IgD-negative memory B cell (primary cell): ENCODE results near the gene CTSZ. TPM values are rescaled to one million over a fixed set of nuclear protein-coding genes. Genes with fewer than 3 reads are reported as not detected.
"Not testable (repeated sequence)": the region's sequence is repeated elsewhere in the genome, so short reads cannot be mapped to it uniquely, and the experiment has no call there.

ENCODE experiments used
- H3K27ac Mint-ChIP-seq, 3 donors: one replicate each; pipeline ENCODE4 v1.8.0; 2020 to 2022; ENCODE audit warnings: mild to moderate bottlenecking in 3 of 3, mixed read lengths in 3 of 3, moderate library complexity in 1 of 3
- H3K27me3 Mint-ChIP-seq: one replicate; pipeline ENCODE4 v1.8.0; 2021; ENCODE audit warnings: mixed read lengths
- H3K36me3 Mint-ChIP-seq: one replicate; pipeline ENCODE4 v1.8.0; 2020; ENCODE audit warnings: mild to moderate bottlenecking, mixed read lengths
- H3K4me1 Mint-ChIP-seq, 3 donors: one replicate each; pipeline ENCODE4 v1.8.0; 2020 to 2022; ENCODE audit warnings: mixed read lengths in 3 of 3, mild to moderate bottlenecking in 1 of 3
- H3K4me3 Mint-ChIP-seq, 4 donors: one replicate each; pipeline ENCODE4 v1.8.0; 2020 to 2022; ENCODE audit warnings: mild to moderate bottlenecking in 4 of 4, mixed read lengths in 4 of 4, moderate library complexity in 3 of 4
- H3K9me3 Mint-ChIP-seq, 3 donors: one replicate each; pipeline ENCODE4 v1.8.0; 2020 to 2021; ENCODE audit warnings: mixed read lengths in 3 of 3, mild to moderate bottlenecking in 1 of 3
- polyA plus RNA-seq: library from polyadenylated mRNA; unstranded; fragments of 300-500 nt; fragmentation: Illumina TruSeq; gene quantifications from one replicate; pipeline ENCODE4 v1.2.3, GENCODE V29; 2021

Gene CTSZ
- polyA plus RNA-seq, 1 donor from 2014 or later, result 34.7 TPM

DNA sequence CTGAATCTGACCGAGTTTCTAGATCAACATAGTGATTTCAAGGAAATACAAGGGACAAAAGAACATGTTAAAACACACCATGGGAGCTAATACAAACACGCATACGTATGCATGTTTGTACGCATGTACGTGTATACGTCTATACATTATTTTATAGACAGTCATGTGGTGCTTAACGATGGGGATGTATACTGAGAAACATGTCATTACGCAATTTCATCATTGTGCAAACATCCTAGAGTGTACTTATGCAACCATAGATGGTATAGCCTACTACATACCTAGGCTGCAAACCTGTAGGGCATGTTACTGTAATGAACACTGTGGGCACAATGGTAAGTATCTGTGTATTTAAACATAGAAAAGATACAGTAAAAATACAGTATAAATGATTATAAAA, 51.0 kb downstream of the CTSZ start:
- Mint-ChIP-seq H3K36me3 (no peaks in the 10 kb centered on the region), H3K4me1 (no peaks in the 10 kb centered on the region), H3K4me3 (no peak overlapping the region), H3K27ac (no peak overlapping the region), H3K9me3 (peaks cover 0 to 2% (median 0%) of the 10 kb centered on the region in 3 donors), H3K27me3 (peaks cover 6% of the 10 kb centered on the region)

DNA sequence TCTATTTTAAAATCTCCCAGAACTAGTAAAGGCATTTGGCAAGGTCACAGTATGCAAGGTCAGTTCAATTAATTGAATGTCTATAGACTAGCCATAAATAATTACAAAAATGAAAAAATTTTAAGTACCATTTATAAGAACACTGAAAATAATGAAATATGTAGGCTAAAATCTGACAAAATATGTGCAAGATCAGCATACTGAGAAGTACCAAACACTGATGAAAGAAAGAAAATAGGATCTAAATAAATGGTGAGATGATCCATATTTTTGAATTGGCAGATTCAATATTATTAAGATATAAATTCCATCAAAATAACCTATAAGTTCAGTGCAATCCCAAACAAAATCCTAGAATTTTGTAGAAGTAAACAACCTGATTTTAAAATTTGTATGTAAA, 54.0 kb downstream of the CTSZ start:
- Mint-ChIP-seq H3K27ac (no peak overlapping the region), H3K36me3 (no peaks in the 10 kb centered on the region), H3K9me3 (peaks cover 0 to 2% (median 0%) of the 10 kb centered on the region in 3 donors), H3K4me1 (no peaks in the 10 kb centered on the region), H3K4me3 (no peak overlapping the region), H3K27me3 (peaks cover 9% of the 10 kb centered on the region)

DNA sequence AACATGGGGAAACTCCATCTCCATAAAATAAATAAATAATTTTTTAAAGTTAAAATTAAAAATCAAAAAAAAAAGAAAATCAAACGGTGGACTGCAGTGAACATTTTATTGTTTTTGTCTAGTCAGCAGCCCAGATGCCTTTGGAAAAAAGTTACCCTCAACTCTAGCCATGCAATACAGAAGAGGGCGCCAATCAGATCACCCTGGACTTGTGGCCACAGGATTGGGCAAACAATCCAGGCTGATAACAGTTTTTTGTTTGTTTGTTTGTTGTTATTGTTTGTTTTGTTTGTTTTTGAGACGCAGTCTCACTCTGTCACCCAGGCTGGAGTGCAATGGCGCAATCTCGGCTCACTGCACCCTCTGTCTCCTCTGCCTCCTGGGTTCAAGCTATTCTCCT, 56.5 kb downstream of the CTSZ start:
- no peaks in the 10 kb centered on the region for H3K36me3 Mint-ChIP-seq
- H3K4me1 Mint-ChIP-seq, result peaks cover 4 to 7% (median 5%) of the 10 kb centered on the region in 3 donors
- peaks cover 0 to 2% (median 0%) of the 10 kb centered on the region in 3 donors for H3K9me3 Mint-ChIP-seq
- H3K4me3 Mint-ChIP-seq, result no peak overlapping the region
- no peak overlapping the region for H3K27ac Mint-ChIP-seq
- peaks cover 9% of the 10 kb centered on the region for H3K27me3 Mint-ChIP-seq

DNA sequence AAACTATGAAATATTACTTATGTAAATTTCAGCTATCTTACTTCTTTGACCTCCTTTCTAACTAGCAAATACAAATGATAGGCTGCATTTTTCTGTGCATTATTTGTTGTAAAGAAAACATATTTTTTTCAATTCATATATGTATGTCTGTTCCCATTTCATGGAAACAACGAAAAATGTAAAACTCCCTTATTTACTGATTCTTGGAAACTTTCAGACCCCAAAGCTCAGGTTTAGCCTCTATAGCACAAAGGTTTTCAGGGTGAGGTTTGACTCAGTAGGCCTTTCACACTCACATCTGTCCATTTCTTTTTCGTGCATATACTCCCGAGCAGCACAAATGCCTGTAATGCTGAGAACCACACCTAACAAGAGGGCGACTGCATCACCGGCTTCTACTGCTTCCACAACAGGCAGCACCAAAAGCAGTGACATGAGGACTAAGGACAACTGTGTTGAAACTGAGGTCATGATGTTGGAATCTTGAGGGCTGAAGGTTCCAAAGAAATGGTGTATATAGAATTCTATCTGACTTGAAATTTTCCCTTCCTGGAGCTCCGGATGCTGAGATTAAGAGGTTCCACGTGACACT, 59.2 kb downstream of the CTSZ start:
- not testable (repeated sequence) for H3K4me1 Mint-ChIP-seq, H3K9me3 Mint-ChIP-seq, H3K27me3 Mint-ChIP-seq, H3K27ac Mint-ChIP-seq, H3K4me3 Mint-ChIP-seq, H3K36me3 Mint-ChIP-seq

DNA sequence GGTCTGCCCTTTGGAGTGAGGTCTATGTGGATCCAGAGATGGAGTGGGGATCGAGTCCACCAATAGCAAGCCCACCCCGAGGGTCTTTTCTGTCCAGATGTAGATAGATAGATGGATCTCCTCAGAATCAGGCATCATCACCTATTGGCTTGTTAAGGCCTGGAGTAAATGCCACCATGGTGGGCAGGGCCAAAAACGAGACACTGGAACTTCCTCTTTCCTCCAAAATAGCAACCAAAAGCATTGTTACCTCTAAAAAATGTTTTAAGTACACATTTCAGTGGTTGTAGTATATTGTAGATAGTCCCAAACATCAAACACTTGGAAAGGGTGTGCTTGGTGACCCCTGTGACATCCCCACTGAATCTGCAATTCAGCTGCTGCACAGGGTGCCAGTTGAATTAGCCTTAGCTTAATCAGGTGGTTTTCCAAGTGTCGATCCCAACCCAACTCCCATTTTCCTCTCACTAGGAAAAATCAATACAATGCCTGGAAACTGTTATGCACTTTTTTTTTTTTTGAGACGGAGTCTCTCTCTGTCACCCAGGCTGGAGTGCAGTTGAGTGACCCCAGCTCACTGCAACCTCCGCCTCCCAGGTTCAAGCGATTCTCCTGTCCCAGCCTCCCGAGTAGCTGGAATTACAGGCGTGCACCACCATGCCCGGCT, 61.0 kb downstream of the CTSZ start:
- H3K27ac Mint-ChIP-seq, result no peak overlapping the region
- H3K27me3 Mint-ChIP-seq, result peaks cover 3% of the 10 kb centered on the region
- peaks cover 5 to 7% (median 6%) of the 10 kb centered on the region in 3 donors for H3K4me1 Mint-ChIP-seq
- H3K9me3 Mint-ChIP-seq, result no peaks in the 10 kb centered on the region
- no peak overlapping the region for H3K4me3 Mint-ChIP-seq
- H3K36me3 Mint-ChIP-seq, result no peaks in the 10 kb centered on the region

Other genes with a start within 250 kb of the CTSZ start
- not detected for gene GNAS-AS1, start 156.4 kb downstream of the CTSZ start, polyA plus RNA-seq
- gene GNAS, start 154.5 kb downstream of the CTSZ start, polyA plus RNA-seq, result 203 TPM
- 79.6 TPM for gene NELFCD, start 26.0 kb downstream of the CTSZ start, polyA plus RNA-seq
- 7.8 TPM for gene TUBB1, start 12.2 kb upstream of the CTSZ start, polyA plus RNA-seq
- 103 TPM for gene ATP5F1E, start 25.1 kb upstream of the CTSZ start, polyA plus RNA-seq
- 36.5 TPM for gene PRELID3B, start 35.5 kb upstream of the CTSZ start, polyA plus RNA-seq
- gene ZNF831, start 156.6 kb upstream of the CTSZ start, polyA plus RNA-seq, result 1.2 TPM